WTC11 (cell line): Measurements from ENCODE around the gene MICAL2. TPM values are rescaled to one million over a fixed set of nuclear protein-coding genes. Genes with fewer than 3 reads are reported as not detected.

Source experiments
- ATAC-seq: fragments of 200-7000 bp; cut with Tn5 transposase; 2 replicates; pipeline ENCODE4 v1.10.0; 2021; ENCODE audit warnings: mild to moderate bottlenecking, moderate library complexity
- CTCF ChIA-PET: fragments of 300-600 bp; sonication (Branson Sonifier 250); formaldehyde crosslinking; loops from one replicate; lab custom pipeline; 2021; ENCODE audit warnings: antibody characterized with exemption; lab: Charles Lee
- POLR2A ChIA-PET: fragments of 350-600 bp; sonication (Branson Sonifier 250); formaldehyde crosslinking; loops from one replicate; lab custom pipeline; 2021; ENCODE audit warnings: antibody characterized with exemption; lab: Charles Lee
- DNase-seq: peaks from one replicate; pipeline ENCODE4 v3.0.0; 2021; ENCODE audit warnings: low spot score
- H3K27ac Mint-ChIP-seq: 2 replicates; pipeline ENCODE4 v1.8.0; 2021; ENCODE audit warnings: mixed read lengths
- H3K27me3 Mint-ChIP-seq: 2 replicates; pipeline ENCODE4 v1.8.0; 2021; ENCODE audit warnings: low read depth, mild to moderate bottlenecking, moderate library complexity, mixed read lengths
- H3K36me3 Mint-ChIP-seq: 2 replicates; pipeline ENCODE4 v1.8.0; 2021; ENCODE audit warnings: mixed read lengths
- H3K4me1 Mint-ChIP-seq: 2 replicates; pipeline ENCODE4 v1.8.0; 2022; ENCODE audit warnings: mixed read lengths
- H3K4me3 Mint-ChIP-seq: 2 replicates; pipeline ENCODE4 v1.8.0; 2021; ENCODE audit warnings: mild to moderate bottlenecking, moderate library complexity, mixed read lengths
- H3K9me3 Mint-ChIP-seq: 2 replicates; pipeline ENCODE4 v1.8.0; 2021; ENCODE audit warnings: mixed read lengths
- ARID4B ChIP-seq: sonication (generic); formaldehyde crosslinking; IDR thresholded peaks from 2 replicates; pipeline ENCODE4 v1.8.0; 2023; ENCODE audit warnings: missing genetic modification reagents, mild to moderate bottlenecking, borderline replicate concordance
- ATF3 ChIP-seq: sonication (generic); formaldehyde crosslinking; conservative IDR thresholded peaks from 2 replicates; pipeline ENCODE4 v1.8.1; 2022; ENCODE audit warnings: mild to moderate bottlenecking, missing genetic modification reagents
- CBFB ChIP-seq: sonication (generic); formaldehyde crosslinking; IDR thresholded peaks from 2 replicates; pipeline ENCODE4 v1.8.1; 2022; ENCODE audit warnings: mild to moderate bottlenecking, low read depth, missing genetic modification reagents
- CREM ChIP-seq: sonication (generic); formaldehyde crosslinking; IDR thresholded peaks from 2 replicates; pipeline ENCODE4 v1.8.1; 2022; ENCODE audit warnings: mild to moderate bottlenecking, missing genetic modification reagents, moderate library complexity
- ELF4 ChIP-seq: sonication (generic); formaldehyde crosslinking; IDR thresholded peaks from 2 replicates; pipeline ENCODE4 v1.8.1; 2022; ENCODE audit warnings: low read depth, mild to moderate bottlenecking, moderate library complexity, missing genetic modification reagents
- EMX1 ChIP-seq: fragments of 250-450 bp; sonication (Bioruptor Pico); IDR thresholded peaks from 2 replicates; pipeline ENCODE4 v1.8.0; 2021; ENCODE audit warnings: mild to moderate bottlenecking
- FOXP1 ChIP-seq: sonication (generic); formaldehyde crosslinking; IDR thresholded peaks from 2 replicates; pipeline ENCODE4 v1.8.0; 2022; ENCODE audit warnings: missing genetic modification reagents, mild to moderate bottlenecking, moderate library complexity, borderline replicate concordance
- HMGA2 ChIP-seq: fragments of 250-450 bp; sonication (Bioruptor Pico); IDR thresholded peaks from 2 replicates; pipeline ENCODE4 v1.4.0; 2021; ENCODE audit warnings: mild to moderate bottlenecking, moderate library complexity
- NFATC4 ChIP-seq: fragments of 250-450 bp; sonication (Bioruptor Pico); IDR thresholded peaks from 2 replicates; pipeline ENCODE4 v1.9.0; 2021; ENCODE audit warnings: mild to moderate bottlenecking
- NFE2L1 ChIP-seq: sonication (generic); formaldehyde crosslinking; IDR thresholded peaks from 2 replicates; pipeline ENCODE4 v1.8.1; 2023; ENCODE audit warnings: missing genetic modification reagents
- NR3C1 ChIP-seq: sonication (generic); formaldehyde crosslinking; conservative IDR thresholded peaks from 2 replicates; pipeline ENCODE4 v1.8.1; 2023; ENCODE audit warnings: low read depth, mild to moderate bottlenecking, missing genetic modification reagents
- STAT6 ChIP-seq: sonication (generic); formaldehyde crosslinking; conservative IDR thresholded peaks from 2 replicates; pipeline ENCODE4 v1.8.1; 2023; ENCODE audit warnings: mild to moderate bottlenecking, low read depth, missing genetic modification reagents, moderate library complexity
- ZNF396 ChIP-seq: fragments of 250-450 bp; sonication (Bioruptor Pico); IDR thresholded peaks from 2 replicates; pipeline ENCODE4 v1.8.0; 2021; ENCODE audit warnings: mild to moderate bottlenecking, moderate library complexity, borderline replicate concordance
- ZNF416 ChIP-seq: fragments of 250-450 bp; sonication (Bioruptor Pico); IDR thresholded peaks from 2 replicates; pipeline ENCODE4 v1.9.0; 2021; ENCODE audit warnings: mild to moderate bottlenecking, inconsistent platforms
- ZNF423 ChIP-seq: fragments of 250-450 bp; sonication (Bioruptor Pico); IDR thresholded peaks from 2 replicates; pipeline ENCODE4 v2.1.2; 2022; ENCODE audit warnings: mild to moderate bottlenecking, moderate library complexity
- ZNF671 ChIP-seq: fragments of 250-450 bp; sonication (Bioruptor Pico); IDR thresholded peaks from 2 replicates; pipeline ENCODE4 v1.8.0; 2021; ENCODE audit warnings: mild to moderate bottlenecking
- total RNA-seq: library from RNA; stranded (reverse); gene quantifications from 3 replicates; pipeline ENCODE4 v1.2.3, GENCODE V29; 2021
- TF ChIP-seq, protein P1 (sequence below): fragments of 250-450 bp; sonication (Bioruptor Pico); IDR thresholded peaks from 2 replicates; pipeline ENCODE4 v1.9.0; 2021; ENCODE audit warnings: mild to moderate bottlenecking
- TF ChIP-seq, protein P2 (sequence below): fragments of 250-450 bp; sonication (Bioruptor Pico); IDR thresholded peaks from 2 replicates; pipeline ENCODE4 v1.8.0; 2021; ENCODE audit warnings: mild to moderate bottlenecking

Gene MICAL2
- total RNA-seq, 1 experiment from 2014 or later: 3.1 TPM

GRCh38 chr11:12185914-12186313, 75.5 kb downstream of the MICAL2 start (continued):
- TF ChIP-seq, protein P1, sequence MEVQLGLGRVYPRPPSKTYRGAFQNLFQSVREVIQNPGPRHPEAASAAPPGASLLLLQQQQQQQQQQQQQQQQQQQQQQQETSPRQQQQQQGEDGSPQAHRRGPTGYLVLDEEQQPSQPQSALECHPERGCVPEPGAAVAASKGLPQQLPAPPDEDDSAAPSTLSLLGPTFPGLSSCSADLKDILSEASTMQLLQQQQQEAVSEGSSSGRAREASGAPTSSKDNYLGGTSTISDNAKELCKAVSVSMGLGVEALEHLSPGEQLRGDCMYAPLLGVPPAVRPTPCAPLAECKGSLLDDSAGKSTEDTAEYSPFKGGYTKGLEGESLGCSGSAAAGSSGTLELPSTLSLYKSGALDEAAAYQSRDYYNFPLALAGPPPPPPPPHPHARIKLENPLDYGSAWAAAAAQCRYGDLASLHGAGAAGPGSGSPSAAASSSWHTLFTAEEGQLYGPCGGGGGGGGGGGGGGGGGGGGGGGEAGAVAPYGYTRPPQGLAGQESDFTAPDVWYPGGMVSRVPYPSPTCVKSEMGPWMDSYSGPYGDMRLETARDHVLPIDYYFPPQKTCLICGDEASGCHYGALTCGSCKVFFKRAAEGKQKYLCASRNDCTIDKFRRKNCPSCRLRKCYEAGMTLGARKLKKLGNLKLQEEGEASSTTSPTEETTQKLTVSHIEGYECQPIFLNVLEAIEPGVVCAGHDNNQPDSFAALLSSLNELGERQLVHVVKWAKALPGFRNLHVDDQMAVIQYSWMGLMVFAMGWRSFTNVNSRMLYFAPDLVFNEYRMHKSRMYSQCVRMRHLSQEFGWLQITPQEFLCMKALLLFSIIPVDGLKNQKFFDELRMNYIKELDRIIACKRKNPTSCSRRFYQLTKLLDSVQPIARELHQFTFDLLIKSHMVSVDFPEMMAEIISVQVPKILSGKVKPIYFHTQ: no peak
- TF ChIP-seq, all 79 proteins: peak for 0

- H3K36me3 Mint-ChIP-seq: no peaks in the 10 kb centered on the region
- no peak overlapping the region for H3K4me3 Mint-ChIP-seq
- no peaks in the 10 kb centered on the region for H3K27me3 Mint-ChIP-seq
- TF ChIP-seq ARID4B (CRISPR knock-in tag): no peak
- TF ChIP-seq ZNF416: no peak
- TF ChIP-seq ZNF423 (CRISPR knock-in tag): no peak
- TF ChIP-seq, protein P2, sequence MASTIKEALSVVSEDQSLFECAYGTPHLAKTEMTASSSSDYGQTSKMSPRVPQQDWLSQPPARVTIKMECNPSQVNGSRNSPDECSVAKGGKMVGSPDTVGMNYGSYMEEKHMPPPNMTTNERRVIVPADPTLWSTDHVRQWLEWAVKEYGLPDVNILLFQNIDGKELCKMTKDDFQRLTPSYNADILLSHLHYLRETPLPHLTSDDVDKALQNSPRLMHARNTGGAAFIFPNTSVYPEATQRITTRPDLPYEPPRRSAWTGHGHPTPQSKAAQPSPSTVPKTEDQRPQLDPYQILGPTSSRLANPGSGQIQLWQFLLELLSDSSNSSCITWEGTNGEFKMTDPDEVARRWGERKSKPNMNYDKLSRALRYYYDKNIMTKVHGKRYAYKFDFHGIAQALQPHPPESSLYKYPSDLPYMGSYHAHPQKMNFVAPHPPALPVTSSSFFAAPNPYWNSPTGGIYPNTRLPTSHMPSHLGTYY: no peak
- TF ChIP-seq CREM: no peak
- no peak for TF ChIP-seq STAT6
- TF ChIP-seq, protein P1: no peak
- TF ChIP-seq, all 79 proteins: peak for 0
- ChIA-PET POLR2A (no interaction called here), CTCF (no interaction called here)
- Mint-ChIP-seq H3K4me1 (no peaks in the 10 kb centered on the region), H3K9me3 (no peaks in the 10 kb centered on the region), H3K27ac (no peak overlapping the region)
- no peak for ATAC-seq
- no peak for DNase-seq
These were observed 76.3 kb downstream of the MICAL2 start for GRCh38 chr11:12186701-12187100.

- DNase-seq: no peak
- no peak overlapping the region for H3K4me3 Mint-ChIP-seq
- peak; percentile 41 for ATAC-seq
- H3K27ac Mint-ChIP-seq: no peak overlapping the region
- no peaks in the 10 kb centered on the region for H3K27me3 Mint-ChIP-seq
- H3K9me3 Mint-ChIP-seq: no peaks in the 10 kb centered on the region
- no peaks in the 10 kb centered on the region for H3K36me3 Mint-ChIP-seq
- no peaks in the 10 kb centered on the region for H3K4me1 Mint-ChIP-seq
- CTCF ChIA-PET: no interaction called here
- TF ChIP-seq NR3C1 (CRISPR knock-in tag): no peak
- TF ChIP-seq ZNF671 (CRISPR knock-in tag): no peak
- no peak for TF ChIP-seq NFE2L1
- no peak for TF ChIP-seq FOXP1
- TF ChIP-seq HMGA2: no peak
- no peak for TF ChIP-seq ATF3 (CRISPR knock-in tag)
- TF ChIP-seq EMX1 (CRISPR knock-in tag): no peak
- no peak for TF ChIP-seq ZNF396
- TF ChIP-seq CBFB: no peak
- TF ChIP-seq NFATC4: no peak
- no peak for TF ChIP-seq ELF4
- POLR2A ChIA-PET: no interaction called here
These were observed 77.0 kb downstream of the MICAL2 start for GRCh38 chr11:12187399-12187798.
